ENCODE results near the gene ABCD3.

- TF ChIP-seq CBX2 (IDR thresholded peaks at IDR 0.05; ENCODE audit: borderline replicate concordance, low read depth) (no peak), REST (IDR thresholded peaks at IDR 0.05) (no peak), HEYL (CRISPR knock-in tag; IDR thresholded peaks at IDR 0.05) (no peak), CHD2 (IDR thresholded peaks at IDR 0.05; ENCODE audit: low read length, partially characterized antibody) (no peak), JUNB (IDR thresholded peaks at IDR 0.05) (no peak), HES2 (IDR thresholded peaks at IDR 0.05) (no peak), CEBPB (IDR thresholded peaks at IDR 0.05) (no peak)
- TF ChIP-seq, protein P1, sequence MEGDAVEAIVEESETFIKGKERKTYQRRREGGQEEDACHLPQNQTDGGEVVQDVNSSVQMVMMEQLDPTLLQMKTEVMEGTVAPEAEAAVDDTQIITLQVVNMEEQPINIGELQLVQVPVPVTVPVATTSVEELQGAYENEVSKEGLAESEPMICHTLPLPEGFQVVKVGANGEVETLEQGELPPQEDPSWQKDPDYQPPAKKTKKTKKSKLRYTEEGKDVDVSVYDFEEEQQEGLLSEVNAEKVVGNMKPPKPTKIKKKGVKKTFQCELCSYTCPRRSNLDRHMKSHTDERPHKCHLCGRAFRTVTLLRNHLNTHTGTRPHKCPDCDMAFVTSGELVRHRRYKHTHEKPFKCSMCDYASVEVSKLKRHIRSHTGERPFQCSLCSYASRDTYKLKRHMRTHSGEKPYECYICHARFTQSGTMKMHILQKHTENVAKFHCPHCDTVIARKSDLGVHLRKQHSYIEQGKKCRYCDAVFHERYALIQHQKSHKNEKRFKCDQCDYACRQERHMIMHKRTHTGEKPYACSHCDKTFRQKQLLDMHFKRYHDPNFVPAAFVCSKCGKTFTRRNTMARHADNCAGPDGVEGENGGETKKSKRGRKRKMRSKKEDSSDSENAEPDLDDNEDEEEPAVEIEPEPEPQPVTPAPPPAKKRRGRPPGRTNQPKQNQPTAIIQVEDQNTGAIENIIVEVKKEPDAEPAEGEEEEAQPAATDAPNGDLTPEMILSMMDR (IDR thresholded peaks at IDR 0.05): peak; percentile 66
Measured at GRCh38 chr1:94514095-94514727, 96.0 kb downstream of the ABCD3 start.

All from A549 (cell line).